Stimulated activated naive CD4-positive, alpha-beta T cell (primary cell): ENCODE data around the gene MIEF1.

Experiments used
- DNase-seq, 6 experiments: peaks; one replicate each; lab custom pipeline; 2025; lab: John Stamatoyannopoulos, UW

Gene MIEF1

DNA sequence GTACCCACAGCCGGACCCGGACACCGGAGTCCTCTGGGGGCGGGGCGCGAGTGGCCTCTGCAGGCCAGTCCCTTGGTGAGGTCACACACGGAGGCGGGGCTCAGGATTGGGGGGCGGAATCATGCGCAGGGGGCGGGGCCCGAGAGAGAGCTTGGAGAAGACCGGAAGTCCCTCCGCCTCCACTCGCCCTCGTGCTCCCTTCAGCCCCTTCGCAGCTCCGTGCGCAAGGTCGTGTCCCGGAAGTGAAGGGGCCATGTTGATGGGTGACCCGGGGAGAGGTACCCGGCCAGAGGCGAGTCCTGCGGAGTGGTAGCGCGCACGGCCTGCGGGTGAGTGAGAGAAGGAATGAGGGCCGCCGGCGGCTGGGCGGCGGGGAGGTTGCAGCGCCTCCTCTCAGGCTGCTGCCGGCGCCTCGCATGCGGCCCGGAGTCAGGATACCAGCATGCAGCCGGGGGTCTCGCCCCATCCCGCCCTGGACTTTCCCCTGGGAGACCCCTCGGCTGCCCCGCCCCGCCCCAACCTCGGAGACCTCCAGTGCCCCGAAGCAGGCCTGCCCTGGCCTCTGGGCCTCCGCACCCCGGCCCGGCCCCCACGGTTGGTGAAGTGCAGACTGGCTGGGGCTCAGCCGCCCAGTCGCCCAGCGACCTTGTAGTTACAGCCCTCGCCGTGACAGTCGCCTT is at the start of gene MIEF1:
MIEF1 (plus strand) TSS at position 182 of the 680 bp plus-strand sequence. CDS start 9,005 bp downstream, outside the sequence.
- DNase-seq, result peak; percentile 67 to 88 (median 76)

DNA sequence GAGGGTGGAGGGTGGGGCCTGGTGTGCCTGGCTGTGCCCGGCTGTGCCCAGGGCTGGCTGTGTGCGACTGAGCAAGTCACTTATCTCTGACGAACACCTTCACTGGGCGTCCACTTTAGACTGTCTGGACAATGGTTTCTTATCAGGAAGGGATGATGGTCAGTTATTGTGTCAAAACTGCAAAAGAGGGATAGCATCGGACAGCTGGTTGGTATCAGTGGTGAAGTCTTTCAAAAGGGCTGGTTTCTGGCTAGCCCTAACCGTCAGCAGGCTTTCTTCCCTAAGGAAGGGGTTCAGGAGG is 49.4 kb upstream of the MIEF1 start:
- DNase-seq, result no peak

DNA sequence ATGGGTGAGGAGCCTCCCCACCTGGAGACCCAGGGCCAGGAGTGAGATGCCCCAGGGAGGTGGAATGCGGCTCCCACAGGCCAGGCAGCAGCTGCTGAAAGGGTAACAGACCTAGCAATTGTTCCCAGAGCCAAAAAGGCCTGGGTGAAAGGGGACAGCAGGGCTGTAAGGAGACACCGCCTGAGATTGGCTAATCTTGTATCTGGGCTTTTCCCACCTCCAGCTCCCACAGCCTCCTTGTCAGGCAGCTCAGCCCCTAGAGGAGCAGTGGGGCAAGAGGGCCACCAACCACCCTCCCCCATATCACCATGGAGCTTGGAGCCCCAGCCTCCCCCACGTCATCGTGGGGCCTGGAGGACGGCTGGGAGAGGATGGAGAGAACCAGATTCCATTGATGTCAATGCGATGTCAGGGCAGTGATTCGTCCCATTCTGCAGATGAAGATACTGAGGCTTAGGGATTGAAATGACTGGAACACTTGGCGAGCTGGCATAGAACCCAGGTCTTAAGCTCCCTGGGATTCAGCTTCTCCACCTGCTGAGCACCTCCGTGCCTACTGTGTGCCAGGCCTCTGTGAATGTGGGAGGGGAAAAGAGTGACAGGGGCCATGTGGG is 48.2 kb upstream of the MIEF1 start:
- no peak for DNase-seq

- DNase-seq, result no peak
Measured at GRCh38 chr22:39454385-39454871, 47.7 kb upstream of the MIEF1 start.

DNA sequence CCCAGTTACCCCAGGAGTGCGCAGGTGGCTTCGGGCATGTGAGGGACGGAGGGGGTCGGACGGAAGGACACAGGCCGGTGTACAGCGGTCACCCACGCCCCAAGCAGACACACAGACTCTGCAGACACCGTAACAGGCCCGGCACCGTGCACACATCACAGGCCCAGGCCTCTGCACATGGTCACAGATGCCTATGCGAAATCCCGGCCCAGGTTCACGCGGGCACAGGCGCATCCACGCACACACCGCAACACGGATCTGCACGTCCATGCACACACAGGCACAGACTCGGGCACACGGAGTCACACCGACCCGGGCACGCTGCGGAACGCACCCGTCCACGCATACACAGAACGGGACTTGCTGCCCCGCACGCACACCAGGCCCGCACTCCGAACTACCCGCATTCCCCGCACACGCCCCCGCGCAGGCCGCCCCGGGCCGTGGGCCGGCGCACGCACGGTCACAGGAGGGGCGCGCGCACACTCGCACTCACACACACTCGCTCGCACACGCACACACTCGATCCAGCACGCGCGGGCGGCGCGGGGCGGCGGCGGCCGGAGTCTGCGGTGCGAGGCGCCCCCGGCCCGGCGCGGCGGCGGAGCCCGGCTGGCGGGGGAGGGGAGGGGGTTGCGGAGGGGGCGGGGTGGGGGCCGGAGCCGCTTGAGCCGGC is 45.4 kb upstream of the MIEF1 start, which contains the start of gene MGAT3:
MGAT3 (plus strand) TSS at position 491 of the 676 bp plus-strand sequence. CDS start 30,336 bp downstream, outside the sequence.
- DNase-seq, result peak in 1 of 6 experiments; percentile 23

DNA sequence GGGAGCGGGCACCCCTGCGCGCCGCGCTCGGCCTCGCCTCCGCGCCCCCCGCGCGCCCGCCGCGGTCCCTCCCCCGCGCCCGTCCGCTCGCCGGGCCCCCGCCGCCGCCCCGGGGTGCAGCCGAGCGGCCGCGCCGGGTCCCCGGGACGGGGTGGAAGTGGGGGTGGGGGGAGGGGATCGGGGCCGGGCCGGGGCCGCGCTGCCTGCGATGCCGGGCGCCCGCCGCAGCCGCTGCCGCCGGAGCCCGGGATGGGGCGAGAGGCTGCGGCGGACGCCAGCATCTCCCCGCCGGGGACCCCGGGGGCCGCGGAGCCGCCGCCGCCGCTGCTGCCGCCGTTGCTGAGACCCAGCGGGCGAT is 44.9 kb upstream of the MIEF1 start:
- DNase-seq, result no peak

DNA sequence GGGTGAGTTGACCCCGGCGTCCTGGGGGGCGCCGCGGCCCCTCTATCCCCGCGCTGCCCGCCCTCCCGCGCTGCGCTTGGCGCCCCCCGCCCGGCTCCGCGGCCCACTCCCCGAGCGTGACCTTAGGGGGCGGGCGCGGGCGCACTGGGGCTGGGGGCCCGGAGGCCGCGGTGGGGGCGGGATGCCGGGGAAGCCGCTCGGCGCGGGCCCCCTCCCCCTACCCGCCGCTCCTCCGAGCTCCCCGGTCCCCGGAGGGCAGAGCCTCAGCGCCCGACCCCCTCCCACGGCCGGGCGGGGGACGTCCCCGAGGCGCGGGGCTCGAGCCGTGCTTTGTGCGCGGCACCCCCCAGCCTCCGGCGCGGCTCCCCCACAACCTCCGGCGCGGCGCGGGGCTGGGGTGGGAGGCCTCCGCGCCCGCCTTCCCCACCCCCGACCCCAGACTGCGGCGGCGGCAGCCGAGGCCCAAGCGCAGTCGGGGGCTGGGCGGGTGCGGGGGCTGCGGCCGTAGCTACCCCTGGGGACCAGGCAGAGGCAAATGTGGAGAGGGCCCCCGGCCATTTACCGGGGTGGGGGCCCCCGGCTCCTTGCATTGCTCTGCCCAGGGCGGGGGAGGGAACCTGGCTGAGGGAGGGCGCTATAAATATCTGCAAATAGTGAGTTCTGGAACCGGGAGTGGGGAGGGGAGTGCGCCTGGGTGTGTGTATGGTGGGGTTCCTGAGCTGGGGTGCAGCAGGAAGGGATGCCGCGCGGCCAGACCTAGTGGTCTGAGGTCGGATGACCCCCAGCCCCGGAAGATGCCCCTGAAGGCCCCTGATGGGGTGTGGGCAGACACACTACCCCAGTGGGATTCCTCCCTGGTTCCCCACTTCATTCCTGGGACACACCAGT is 44.3 kb upstream of the MIEF1 start:
- DNase-seq, result peak in 1 of 6 experiments; percentile 18

DNA sequence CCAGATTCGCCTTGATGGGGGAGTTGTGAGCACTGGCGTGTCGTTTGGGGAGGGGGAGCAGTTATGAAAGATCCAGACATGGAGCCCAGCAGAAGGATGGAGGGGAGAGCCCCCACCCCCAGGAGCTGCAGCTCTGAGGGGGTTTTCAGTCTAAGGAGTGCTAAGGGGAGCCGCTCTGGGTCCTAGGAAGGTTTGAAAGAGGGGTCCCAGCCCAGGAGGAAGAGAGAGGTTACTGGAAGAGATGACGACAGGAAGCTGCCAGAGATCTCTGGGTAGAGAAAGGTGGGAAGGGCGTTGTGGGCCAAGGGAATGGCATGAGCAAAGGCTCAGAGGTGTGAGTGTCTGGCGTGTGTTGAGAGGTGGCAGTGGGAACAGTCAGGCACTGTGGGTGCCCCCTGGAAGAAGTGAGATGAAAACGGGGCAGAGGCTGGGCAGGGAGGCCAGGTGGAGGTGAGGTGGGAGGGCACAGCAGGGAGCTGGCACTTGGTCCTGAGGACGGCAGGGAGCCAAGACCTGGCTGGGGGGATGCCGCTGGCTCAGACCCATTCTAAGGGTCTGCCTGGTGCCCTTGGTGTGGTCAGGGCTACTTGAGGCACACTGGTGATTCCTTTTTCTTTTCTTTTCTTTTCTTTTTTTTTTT is 43.5 kb upstream of the MIEF1 start:
- DNase-seq, result no peak

DNA sequence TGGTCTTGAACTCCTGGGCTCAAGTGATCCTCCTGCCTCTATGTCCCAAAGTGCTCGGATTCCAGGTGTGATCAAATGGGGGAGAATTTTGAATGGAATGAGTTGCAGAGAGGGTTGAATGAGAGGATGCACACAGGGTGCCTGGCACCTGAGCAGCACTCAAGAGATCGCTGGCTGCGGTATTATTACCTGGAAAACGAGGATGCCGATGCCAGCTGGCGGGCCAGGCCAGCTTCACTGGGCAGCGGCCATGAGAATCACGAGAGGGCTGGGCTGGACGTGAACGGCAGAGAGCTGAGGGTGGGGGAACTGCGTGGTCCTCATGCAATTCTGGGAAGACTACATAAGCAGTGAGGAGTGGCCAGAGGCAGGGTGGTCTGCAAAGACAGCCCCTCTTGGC is 42.4 kb upstream of the MIEF1 start:
- no peak for DNase-seq

DNA sequence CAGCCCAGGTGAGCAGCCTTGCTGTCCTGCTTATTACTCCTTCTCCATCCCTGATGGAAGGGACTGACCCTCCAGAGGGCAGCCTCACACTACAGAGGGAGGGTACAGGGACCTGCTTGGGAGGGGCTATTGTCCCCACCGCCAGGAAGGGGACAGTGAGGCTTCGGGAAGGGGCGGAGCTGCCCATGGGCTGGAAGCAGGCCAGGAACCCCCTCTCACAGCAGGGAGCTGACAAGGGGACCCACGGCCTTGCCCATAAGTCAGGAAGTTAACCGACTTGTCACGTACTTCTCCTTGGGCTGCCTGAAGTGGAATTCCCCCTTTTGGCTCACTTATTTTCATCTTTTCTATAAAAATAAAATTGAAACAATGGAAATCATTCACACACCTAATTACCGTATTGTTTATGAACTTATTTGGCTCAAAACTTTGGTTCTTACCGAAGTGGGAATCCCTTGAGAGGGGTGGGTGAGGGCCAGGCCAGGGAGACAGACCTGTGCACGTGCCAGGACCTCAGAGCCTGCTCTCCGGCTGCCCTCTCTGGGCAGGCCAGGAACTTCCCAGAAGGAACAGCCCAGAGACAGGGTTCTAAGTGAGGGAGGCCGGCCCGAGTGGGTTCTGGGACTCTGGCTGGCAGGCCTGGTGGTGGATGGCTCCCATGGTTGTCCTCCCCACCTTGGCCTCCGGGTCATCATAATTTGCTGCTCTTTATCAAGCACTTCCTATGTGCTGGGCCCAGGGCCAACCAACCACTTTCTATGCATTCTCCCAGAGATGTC is 39.5 kb upstream of the MIEF1 start:
- DNase-seq, result no peak

GRCh38 chr22:39463277-39463676 is 38.8 kb upstream of the MIEF1 start:
- DNase-seq, result no peak

- no peak for DNase-seq
Measured at GRCh38 chr22:39463931-39464390, 38.1 kb upstream of the MIEF1 start.

GRCh38 chr22:39466228-39467006 is 35.7 kb upstream of the MIEF1 start:
- no peak for DNase-seq

DNA sequence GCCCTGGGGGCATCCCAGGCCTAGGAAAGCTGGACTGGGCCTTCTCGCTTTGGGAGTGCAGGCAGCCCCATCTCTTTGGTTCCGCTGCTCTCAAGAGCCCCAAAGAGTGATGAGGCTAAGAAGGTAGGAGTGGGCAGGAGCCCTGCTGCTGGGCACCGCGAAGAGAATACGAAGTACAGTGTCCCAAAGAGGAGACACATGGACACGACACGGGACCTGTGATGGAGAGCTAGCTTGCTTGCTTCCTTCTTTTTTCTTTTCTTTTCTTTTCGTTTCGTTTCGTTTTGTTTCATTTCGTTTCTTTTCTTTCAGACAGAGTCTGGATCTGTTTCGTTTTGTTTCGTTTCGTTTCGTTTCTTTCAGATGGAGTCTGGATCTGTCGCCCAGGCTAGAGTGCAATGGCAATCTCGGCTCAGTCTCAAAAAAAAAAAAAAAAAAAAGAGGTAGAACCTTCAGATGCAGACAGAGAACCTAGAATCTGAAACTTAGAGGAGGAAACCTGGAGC is 34.6 kb upstream of the MIEF1 start:
- no peak for DNase-seq

- no peak for DNase-seq
Measured at GRCh38 chr22:39468487-39469325, 33.4 kb upstream of the MIEF1 start.

DNA sequence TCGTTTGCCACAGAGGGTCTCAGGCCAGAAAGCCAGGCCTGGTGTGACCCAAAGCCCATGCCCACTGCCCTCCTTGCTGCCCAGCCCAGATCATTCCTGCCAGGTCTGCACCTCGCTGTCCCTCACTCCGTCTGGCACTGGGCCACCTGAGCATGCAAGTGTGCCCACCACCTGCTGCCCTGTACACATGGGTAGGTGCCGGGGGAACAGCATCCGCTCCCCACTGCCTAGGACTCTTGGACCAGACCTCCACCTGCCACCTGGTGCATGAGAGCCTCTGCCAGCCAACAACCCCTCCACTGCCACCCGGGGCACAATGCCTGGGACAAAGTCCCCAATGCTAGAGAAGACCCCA is 32.8 kb upstream of the MIEF1 start:
- no peak for DNase-seq

- no peak for DNase-seq
Measured at GRCh38 chr22:39469681-39470450, 32.2 kb upstream of the MIEF1 start.
